Measurements from ENCODE around the gene ZNF418.

ZNF418 gene

DNA sequence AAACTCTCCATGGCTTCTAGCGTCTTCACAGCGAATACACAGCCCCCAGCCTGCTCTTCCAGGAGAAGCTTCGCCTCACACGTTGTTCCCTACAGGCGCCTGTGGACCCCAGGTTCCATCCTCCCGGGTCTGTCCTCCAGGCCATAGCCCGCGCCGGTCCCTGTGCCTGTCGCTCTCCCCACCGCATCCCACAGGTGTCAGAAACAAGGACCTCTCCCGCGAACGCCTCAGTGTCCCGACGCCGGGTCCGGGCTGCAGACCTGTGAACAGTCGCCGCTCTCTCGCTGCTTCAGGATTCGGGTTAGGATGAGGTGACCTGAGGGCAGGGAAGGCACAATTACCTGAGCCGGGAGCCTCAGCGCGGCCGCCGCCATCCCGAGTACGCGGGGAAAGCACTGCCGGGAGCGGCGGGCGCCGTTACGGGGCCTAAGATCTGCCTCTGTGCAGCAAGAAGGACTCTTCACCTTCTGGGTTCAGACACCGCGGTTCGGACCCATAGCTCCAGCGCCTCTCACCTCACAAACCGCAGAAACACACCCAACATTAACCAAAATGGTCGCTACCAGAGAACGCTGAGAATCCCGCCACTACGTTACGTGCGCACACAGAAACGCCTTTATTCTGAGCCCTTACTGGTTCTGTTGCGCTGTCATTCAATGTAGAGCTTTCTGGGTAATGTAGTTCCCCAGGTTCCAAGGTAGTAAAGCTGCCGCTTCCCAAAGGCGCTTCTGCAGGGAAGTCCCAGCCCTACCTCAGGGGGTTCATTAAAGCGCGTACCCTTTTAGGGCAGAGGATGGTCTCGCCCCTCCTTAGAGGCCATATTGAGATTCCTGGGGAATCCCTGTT lies at the start of gene ZNF418:
Gene ZNF418 (minus strand): TSS at position 583 of the 846 bp plus-strand sequence. CDS start 1,580 bp downstream, outside the sequence.
- no peak for TF ChIP-seq ZNF274 (IDR thresholded peaks at IDR 0.05; ENCODE audit: low read depth, low read length)
- peak within 1 kb of the TSS; percentile 74; the same call in 1 of the 2 replicates for H3K4me3 ChIP-seq (ENCODE audit: low read length)

- H3K4me3 ChIP-seq (ENCODE audit: low read length) = no peak overlapping the region
- TF ChIP-seq ZNF274 (IDR thresholded peaks at IDR 0.05; ENCODE audit: low read depth, low read length) = peak; percentile 100
Measured at GRCh38 chr19:57978586-57979289, 43.5 kb upstream of the ZNF418 start.

DNA sequence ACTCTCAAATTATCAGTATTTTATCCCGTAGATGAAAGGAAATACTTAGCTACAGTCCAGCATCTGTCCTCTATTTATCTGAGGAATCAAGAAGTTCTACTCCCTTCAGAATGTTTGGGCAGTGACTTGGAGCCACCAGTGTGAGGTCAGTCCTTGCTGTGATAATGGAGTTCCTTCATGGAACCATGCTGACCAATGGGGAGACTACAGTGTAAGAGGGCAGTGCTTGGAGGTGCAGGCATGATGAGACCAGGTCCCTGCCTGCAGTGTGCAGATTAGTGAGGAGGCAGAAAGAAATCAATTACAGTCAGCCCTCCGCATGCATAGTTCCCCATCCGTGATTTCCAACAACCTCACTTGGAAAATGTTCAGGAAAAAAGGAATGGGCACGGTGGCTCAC lies 39.2 kb upstream of the ZNF418 start, which contains the start of gene C19orf18:
Gene C19orf18 (minus strand): TSS at position 101 of the 400 bp plus-strand sequence. CDS start 102 bp downstream, outside the sequence.
- TF ChIP-seq ZNF274 (IDR thresholded peaks at IDR 0.05; ENCODE audit: low read depth, low read length) = no peak
- H3K4me3 ChIP-seq (ENCODE audit: low read length) = no peak within 1 kb of the TSS

DNA sequence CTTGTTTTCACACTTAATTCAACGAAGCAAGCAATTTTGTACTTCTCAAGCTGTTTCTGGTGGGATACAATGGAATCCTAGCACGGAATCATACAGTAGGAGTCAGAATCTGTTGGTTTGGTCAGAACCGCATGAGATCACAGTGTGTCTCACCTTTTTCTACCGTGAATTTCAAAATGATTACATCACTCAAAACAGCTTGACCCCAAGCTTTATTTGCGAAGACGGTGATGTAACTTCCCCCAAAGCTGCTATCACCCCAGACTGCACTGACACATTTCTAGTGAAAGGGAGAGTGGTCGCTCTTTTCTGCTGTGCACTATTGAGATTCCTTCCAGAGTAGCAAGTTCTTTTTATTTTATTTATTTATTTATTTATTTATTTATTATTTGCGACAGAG lies 29.6 kb upstream of the ZNF418 start:
- TF ChIP-seq ZNF274 (IDR thresholded peaks at IDR 0.05; ENCODE audit: low read depth, low read length) = no peak

GRCh38 chr19:57961785-57962184 lies 26.6 kb upstream of the ZNF418 start:
- no peak for TF ChIP-seq ZNF274 (IDR thresholded peaks at IDR 0.05; ENCODE audit: low read depth, low read length)
- H3K4me3 ChIP-seq (ENCODE audit: low read length) = no peak overlapping the region

More for the DNA sequence above, 29.6 kb upstream of the ZNF418 start:
- no peak overlapping the region for H3K4me3 ChIP-seq (ENCODE audit: low read length)

- TF ChIP-seq ZNF274 (IDR thresholded peaks at IDR 0.05; ENCODE audit: low read depth, low read length) = no peak
- H3K4me3 ChIP-seq (ENCODE audit: low read length) = no peak overlapping the region
Measured at GRCh38 chr19:57954996-57955395, 19.8 kb upstream of the ZNF418 start.

DNA sequence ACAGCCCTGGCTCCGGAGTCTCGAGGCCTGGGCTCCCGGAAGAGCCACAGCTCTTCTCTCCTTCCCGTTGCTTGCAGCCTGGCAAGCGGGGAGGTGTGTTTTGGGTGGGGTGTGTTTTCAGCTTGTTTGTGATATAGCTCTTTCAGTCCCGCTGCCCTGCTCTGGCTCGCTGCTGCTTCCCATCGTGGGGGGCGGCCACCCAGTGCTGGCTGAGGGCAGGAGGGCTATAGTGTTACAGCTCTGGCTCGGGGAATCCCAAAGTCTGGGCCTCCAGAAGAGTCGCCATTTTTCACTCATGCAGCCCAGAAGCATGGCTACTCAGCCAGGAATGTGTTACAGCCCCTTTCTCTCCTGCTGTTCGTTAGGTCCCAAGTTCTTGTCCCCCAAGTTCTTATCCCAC lies 14.5 kb upstream of the ZNF418 start:
- TF ChIP-seq ZNF274 (IDR thresholded peaks at IDR 0.05; ENCODE audit: low read depth, low read length) = no peak
- H3K4me3 ChIP-seq (ENCODE audit: low read length) = no peak overlapping the region

- H3K4me3 ChIP-seq (ENCODE audit: low read length) = no peak overlapping the region
- TF ChIP-seq ZNF274 (IDR thresholded peaks at IDR 0.05; ENCODE audit: low read depth, low read length) = no peak
Measured at GRCh38 chr19:57949296-57949695, 14.1 kb upstream of the ZNF418 start.

DNA sequence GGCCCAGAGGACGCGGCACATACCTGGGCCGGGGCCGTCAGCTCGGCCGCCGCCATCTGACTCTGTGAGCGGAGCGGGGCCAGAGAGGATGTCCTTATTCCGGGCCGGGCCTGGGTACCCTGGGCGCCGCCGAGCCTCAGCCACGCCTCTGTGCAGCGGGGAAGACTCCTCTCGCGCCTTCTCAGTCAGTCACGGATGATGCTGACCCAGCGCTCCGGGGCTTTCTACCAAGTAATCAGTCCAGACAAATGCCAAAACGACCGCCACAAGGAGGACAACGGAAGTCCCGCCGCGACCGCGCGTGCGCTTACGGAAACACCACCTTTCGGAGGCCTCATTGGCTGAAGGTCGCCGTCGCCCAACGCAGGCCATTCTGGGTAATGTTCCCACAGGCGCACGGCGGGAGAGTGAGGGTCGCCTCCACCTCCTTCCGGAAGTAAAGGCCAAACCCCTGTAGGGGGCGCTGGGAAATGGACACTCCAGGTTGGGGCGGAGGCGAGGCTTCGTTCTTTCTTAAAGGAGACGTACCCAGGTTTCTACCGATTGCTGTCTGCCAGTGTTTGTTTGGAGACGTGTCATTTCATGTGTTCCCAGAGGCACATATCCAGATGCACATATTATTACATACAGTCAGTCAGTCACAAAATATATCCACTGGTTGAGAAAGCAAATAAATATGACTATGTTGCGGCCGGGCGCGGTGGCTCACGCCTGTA lies 12.4 kb upstream of the ZNF418 start, which contains the start of gene ZNF256:
Gene ZNF256 (minus strand): TSS at position 288 of the 716 bp plus-strand sequence. CDS start 232 bp downstream, at position 56.
- TF ChIP-seq ZNF274 (IDR thresholded peaks at IDR 0.05; ENCODE audit: low read depth, low read length) = no peak
- H3K4me3 ChIP-seq (ENCODE audit: low read length) = peak within 1 kb of the TSS; percentile 86

- peak overlapping the region; percentile 86 for H3K4me3 ChIP-seq (ENCODE audit: low read length)
- TF ChIP-seq ZNF274 (IDR thresholded peaks at IDR 0.05; ENCODE audit: low read depth, low read length) = no peak
Measured at GRCh38 chr19:57947088-57947418, 11.9 kb upstream of the ZNF418 start.

DNA sequence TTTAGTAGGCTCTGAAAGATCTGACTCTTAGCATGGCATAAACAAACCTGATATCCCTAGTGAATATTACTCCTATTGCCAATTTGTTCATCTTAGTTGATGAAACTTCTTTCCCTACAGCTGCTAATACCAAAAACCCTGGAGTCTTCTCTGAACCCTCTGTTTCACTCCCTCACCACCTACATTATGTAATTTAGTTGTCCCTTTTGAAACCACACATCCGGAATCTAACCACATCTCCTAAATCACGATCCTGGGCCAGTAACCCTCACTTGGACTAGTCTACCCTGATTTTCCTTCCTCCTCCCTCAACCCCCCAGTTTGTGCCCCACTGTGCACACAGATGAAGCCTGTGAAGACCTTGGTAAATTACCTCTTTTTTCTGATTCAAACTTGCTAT lies 11.1 kb upstream of the ZNF418 start:
- peak overlapping the region; percentile 86 for H3K4me3 ChIP-seq (ENCODE audit: low read length)
- no peak for TF ChIP-seq ZNF274 (IDR thresholded peaks at IDR 0.05; ENCODE audit: low read depth, low read length)

GRCh38 chr19:57941593-57941992 lies 6.4 kb upstream of the ZNF418 start:
- H3K4me3 ChIP-seq (ENCODE audit: low read length) = no peak overlapping the region
- peak; percentile 37; the same call in 1 of the 2 replicates for TF ChIP-seq ZNF274 (IDR thresholded peaks at IDR 0.05; ENCODE audit: low read depth, low read length)

DNA sequence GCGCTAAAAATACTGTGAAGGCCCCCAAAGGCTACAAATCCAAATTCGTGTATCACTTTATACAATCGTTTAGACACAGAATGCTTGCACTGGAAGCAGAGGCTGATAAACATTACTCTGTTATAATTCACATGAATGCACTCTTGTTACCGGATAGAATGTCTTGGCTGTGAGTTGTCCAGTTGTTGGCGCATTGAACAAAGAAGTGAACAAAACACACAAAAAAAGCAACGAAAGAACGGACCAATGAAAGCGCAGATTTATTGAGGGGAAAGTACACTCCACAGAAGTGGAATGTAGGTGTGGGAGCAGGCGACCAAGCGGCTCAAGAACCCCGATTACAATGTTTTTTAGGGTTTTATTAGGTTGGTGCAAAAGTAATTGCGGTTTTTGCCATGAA lies 529 bp upstream of the ZNF418 start:
- TF ChIP-seq ZNF274 (IDR thresholded peaks at IDR 0.05; ENCODE audit: low read depth, low read length) = no peak
- H3K4me3 ChIP-seq (ENCODE audit: low read length) = no peak overlapping the region

GRCh38 chr19:57927587-57927986 lies 7.6 kb downstream of the ZNF418 start:
- no peak overlapping the region for H3K4me3 ChIP-seq (ENCODE audit: low read length)
- no peak for TF ChIP-seq ZNF274 (IDR thresholded peaks at IDR 0.05; ENCODE audit: low read depth, low read length)

- peak within 1 kb of the TSS; percentile 95 for H3K4me3 ChIP-seq (ENCODE audit: low read length)
Measured at GRCh38 chr19:57916168-57916995, 18.8 kb downstream of the ZNF418 start, which contains the start of gene ZNF417. Gene ZNF417, minus strand, starts transcription at chr19:57916592. Its CDS starts 181 bp downstream, at chr19:57916411.

Measured in GM08714 (cell line).